Stimulated activated CD8-positive, alpha-beta memory T cell treated with anti-CD3 and anti-CD28 coated beads, Interleukin-12 subunit alpha, Interleukin-12 subunit beta, amount 100 ng/mL, for 24 hours (primary cell): ENCODE measurements around the gene PRXL2B.
"Not testable (repeated sequence)": the region's sequence is repeated elsewhere in the genome, so short reads cannot be mapped to it uniquely, and the experiment has no call there.

Experiments
- DNase-seq: peaks from one replicate; pipeline ENCODE4 v3.0.0-alpha.2; 2020; ENCODE audit errors: extremely low read depth

PRXL2B gene

GRCh38 chr1:2550309-2550861 is 36.2 kb upstream of the PRXL2B start:
- not testable (repeated sequence) for DNase-seq

DNA sequence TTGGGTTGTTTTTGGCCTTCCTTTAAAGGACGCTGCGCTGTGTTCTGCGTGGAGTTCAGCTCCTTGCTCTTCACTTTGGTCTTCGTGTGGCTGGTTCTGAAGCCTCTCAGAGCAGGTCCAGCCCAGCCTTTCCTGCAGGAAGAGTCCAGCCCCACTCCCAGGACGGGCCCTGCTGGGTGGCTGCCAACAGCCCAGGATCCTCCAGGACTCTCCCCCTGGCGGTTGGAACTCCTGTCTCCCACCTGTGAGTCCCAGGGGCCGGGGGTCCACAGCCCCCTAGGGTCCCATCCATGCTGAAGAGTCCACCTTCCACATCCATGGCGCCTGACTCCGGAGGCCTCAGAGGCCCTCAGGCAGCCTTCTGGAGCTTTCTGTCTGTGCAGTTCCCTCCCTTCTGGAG is 35.0 kb upstream of the PRXL2B start:
- not testable (repeated sequence) for DNase-seq

- no peak for DNase-seq
Measured at GRCh38 chr1:2552189-2552588, 34.4 kb upstream of the PRXL2B start.

DNA sequence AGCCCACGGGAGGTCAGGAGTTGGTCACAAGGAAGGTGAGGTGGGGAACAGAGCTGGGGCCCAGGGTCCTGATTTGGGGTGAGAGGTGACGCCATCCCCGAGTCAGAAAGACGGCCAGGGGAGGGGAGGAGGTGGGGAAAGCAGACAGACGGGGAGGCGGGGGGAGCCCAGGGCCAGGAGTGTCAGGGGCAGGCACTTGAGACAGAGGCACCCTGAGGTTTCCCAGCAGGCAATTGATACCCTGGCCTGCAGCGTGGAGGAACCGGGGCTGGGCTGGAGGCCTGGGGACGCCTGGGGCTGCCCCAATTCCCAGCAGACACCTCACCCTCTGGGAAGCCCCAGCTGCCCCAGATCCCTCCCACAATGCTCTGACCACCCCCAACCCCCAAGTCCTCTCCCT is 33.5 kb upstream of the PRXL2B start:
- not testable (repeated sequence) for DNase-seq

- DNase-seq: no peak
Measured at GRCh38 chr1:2553871-2554620, 32.5 kb upstream of the PRXL2B start.

DNA sequence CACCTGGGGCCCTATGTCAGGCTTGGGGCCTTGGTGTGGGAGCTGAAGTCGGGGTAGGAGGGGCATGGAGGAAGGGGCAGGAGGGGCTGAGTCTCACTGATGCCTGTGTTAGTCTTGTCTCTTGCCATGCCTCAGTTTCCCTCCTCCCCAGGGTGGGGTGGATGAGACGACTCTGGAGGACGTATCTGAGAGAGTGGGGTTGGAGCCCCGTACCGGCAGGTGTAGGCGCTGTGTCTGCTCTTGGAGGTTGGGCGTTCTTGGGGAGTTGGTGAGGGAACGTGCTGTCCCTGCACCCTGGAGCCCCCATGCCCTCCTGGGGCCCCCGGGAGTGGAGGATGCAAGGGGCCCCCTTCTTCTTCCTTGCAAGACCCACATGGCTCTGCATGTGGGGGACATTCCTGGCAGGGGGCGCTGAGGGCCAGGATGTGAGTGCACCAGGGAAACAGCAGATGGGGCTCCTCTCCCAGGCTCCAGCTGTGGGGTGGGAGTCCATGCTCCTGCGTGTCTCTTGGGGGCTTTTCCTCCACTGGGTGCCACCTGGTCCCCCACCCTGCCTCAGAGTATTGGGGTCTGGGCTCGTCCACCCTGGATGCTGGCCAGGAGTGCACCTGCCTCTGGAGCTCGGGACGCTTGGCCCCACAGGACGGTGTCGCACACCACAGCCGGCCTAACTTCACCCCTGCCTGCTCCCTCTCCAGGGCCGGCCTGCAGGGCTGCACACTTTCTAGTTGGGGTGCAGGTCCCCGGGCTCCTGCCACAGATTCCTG is 31.8 kb upstream of the PRXL2B start:
- DNase-seq: no peak

- DNase-seq: no peak
Measured at GRCh38 chr1:2555634-2556276, 30.8 kb upstream of the PRXL2B start.

DNA sequence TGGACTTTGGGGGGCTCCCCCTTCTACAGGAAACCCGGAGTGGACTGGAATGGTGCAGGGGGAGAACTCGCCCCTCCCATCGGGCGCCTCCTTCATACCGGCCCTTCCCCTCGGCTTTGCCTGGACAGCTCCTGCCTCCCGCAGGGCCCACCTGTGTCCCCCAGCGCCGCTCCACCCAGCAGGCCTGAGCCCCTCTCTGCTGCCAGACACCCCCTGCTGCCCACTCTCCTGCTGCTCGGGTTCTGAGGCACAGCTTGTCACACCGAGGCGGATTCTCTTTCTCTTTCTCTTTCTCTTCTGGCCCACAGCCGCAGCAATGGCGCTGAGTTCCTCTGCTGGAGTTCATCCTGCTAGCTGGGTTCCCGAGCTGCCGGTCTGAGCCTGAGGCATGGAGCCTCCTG is 30.3 kb upstream of the PRXL2B start, which contains the start of gene TNFRSF14:
TNFRSF14 (plus strand) TSS at position 95 of the 401 bp plus-strand sequence; CDS start at position 389, 294 bp downstream.
- DNase-seq: no peak

DNA sequence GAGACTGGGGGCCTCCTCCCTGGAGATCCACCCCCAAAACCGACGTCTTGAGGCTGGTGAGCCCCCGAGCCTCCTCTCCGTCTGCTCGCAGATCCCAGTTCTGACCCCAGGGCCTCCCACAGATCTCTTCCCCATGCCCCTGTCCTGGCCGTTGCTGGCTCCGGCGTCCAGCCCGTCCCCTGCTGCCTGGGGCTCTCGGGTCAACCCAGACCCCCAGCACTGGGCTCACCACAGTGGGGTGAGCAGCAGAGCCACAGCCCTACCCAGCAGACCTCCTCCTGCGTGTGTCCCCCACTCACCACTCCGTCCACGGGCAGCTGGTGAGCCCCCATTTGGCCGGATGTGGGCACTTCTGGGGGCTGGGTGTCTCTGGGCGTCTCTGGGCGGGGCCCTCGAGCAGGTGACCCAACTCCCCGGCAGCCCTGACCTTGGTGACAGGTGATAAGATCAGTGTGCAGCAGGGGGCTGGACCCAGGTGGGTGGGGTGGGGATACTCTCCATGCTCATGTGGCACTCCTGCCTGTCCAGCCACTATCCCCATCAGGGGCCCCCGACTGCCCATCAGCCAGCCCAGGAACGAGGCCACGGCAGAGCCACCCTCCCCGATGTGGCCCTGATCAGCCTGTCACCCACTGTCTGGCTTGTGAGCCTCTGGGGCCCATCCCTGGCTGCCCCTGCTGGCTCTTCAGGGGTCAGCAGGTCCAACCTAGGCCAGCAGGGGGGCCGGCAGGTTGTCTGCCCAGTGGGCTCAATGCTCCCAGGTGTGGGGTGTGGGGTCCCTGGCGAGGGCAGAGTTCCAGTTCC is 29.7 kb upstream of the PRXL2B start:
- no peak for DNase-seq

DNA sequence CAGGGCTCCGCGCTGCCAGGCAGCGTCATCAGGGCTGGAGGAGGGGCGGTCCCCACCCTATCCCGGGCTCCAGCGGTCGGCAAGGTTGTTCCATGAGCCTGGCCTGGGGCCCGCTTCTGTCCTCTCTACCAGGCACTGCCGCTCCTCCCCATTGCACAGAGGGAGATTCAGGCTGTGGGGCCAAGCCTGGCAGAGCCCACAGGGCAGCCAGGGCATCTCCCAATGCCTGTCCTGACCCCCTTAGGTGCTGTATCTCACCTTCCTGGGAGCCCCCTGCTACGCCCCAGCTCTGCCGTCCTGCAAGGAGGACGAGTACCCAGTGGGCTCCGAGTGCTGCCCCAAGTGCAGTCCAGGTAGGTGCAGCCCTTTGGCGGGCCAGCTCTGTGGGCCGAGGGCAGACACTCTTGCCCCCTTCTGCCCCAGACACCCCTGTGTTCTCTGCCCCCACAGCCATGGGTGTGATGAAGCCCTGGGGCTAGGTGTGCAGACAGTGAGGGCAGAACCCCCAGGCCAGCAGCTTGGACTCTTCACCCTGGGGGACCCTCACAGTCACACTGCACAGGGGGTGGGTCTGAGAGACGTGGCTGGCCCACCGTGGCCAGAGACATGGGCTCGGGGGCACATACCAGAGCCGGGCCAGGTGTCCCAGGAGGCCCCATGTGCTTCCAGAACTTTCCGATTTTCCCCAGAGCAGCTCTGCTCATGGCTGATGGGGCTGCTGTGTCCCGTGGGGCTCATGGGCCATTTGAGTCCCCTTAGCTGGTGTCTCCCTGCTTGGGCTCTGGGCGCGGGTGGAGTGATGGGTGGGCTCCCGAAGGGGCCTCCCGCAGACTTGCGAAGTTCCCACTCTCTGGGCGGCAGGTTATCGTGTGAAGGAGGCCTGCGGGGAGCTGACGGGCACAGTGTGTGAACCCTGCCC is 28.8 kb upstream of the PRXL2B start:
- no peak for DNase-seq

- DNase-seq: no peak
Measured at GRCh38 chr1:2558420-2558819, 28.2 kb upstream of the PRXL2B start.

DNA sequence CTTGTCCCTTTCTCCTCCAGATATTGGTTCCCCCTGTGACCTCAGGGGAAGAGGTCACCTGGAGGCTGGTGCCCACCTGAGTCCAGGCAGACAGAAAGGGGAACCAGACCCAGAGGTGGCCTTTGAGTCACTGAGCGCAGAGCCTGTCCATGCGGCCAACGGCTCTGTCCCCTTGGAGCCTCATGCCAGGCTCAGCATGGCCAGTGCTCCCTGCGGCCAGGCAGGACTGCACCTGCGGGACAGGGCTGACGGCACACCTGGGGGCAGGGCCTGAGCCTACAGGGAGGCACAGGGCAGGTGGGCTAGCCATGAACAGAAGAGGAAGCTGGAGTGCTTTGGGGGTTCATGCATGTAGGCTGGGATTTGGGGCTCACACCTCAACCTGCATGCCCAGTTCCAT is 27.7 kb upstream of the PRXL2B start:
- DNase-seq: no peak

DNA sequence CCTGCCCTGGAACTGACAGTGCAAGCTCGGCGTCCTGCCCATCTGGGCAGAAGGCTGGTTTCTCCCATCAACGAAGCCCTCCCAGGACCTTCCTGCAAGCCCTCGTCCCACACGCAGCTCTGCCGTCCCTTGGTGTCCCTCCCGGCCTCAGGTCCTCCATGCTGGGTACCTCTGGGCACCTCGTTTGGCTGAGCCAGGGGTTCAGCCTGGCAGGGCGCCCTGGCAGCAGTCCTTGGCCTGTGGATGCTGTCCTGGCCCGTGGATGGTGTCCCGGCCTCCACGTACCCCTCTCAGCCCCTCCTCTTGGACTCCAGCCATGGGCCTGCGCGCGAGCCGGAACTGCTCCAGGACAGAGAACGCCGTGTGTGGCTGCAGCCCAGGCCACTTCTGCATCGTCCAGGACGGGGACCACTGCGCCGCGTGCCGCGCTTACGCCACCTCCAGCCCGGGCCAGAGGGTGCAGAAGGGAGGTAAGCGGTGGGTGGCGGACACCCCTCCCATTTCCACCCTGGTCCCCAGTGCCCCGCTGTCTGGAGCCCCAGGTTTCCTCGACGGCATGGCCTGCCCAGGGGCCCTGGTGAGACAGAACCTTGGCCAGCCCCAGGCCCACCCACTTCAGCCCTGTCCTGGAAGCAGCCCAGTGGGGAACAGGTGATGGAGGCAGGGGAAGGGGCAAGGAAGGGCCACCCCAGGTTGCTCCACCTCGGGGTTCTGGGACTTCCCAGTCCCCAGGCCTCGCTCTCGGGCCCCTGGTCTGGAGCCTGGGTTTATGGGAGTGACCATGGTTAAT is 26.9 kb upstream of the PRXL2B start:
- no peak for DNase-seq

- DNase-seq: no peak
Measured at GRCh38 chr1:2560299-2561073, 26.1 kb upstream of the PRXL2B start.

- no peak for DNase-seq
Measured at GRCh38 chr1:2561446-2561845, 25.1 kb upstream of the PRXL2B start.

DNA sequence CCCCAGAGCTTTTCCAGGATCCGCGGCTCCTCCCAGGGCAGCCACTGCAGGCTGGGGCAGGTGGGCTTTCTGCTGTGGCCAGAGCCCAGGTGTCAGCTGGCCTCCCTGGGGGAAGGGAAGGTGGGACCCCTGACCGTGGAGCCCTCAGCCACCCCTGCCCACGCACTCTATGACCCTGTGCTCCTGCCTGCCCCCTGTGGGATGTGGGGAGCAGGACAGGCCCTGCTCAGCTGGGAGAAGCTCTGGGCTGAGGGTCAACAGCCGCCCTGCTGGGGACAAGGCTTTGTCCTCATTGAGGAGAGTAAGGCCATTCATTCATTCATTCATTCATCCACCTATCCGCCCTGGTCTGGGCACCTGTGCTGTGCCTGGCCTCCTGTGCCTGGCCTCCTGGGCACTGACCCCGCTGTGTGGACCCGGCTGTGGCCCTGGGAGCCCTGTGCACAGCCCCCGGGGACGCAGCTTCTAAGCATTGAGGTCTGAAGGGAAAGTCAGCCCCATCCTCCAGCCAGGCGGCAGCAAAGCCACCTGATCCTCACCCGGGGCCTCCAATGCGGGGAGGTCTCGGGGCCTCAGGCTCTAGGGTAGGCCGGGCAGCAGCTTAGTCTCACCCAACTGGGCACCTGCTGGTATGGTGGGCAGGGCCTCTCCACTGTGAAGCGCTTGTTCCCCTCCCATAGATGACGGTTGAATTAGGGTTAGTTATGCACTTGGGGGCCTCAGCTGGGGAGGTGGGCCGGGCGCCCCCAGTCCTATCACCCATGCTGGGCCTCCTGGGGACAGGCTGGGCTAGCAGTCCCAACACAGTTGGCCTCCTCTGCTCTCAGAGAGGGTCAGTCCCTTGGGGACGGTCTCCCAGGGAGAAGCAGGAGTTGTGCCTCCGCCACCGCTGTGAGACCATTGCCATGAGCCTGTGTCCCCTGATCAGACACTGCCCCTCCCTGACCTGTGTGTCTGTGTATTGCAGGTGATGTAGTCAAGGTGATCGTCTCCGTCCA is 24.4 kb upstream of the PRXL2B start:
- DNase-seq: no peak

DNA sequence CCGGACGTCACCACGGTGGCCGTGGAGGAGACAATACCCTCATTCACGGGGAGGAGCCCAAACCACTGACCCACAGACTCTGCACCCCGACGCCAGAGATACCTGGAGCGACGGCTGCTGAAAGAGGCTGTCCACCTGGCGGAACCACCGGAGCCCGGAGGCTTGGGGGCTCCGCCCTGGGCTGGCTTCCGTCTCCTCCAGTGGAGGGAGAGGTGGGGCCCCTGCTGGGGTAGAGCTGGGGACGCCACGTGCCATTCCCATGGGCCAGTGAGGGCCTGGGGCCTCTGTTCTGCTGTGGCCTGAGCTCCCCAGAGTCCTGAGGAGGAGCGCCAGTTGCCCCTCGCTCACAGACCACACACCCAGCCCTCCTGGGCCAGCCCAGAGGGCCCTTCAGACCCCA is 23.4 kb upstream of the PRXL2B start:
- no peak for DNase-seq
